ENCODE data around the gene SOD1. TPM values are rescaled to one million over a fixed set of nuclear protein-coding genes. Genes with fewer than 3 reads are reported as not detected.
A peak's percentile ranks its signal among the peaks of the same experiment; 100 is the strongest.

SOD1 gene
- total RNA-seq, 1 donor: 207 TPM

- Histone ChIP-seq H3K36me3 (ENCODE audit: insufficient read depth, low read length) (peaks cover 67% of the 10 kb centered on the region), H3K27ac (ENCODE audit: low read depth, low read length) (no peak overlapping the region), H2AFZ (ENCODE audit: low read length) (no peak overlapping the region), H3K4me2 (ENCODE audit: insufficient read depth, low read length) (no peak overlapping the region), H3K9me3 (ENCODE audit: low read depth, low read length) (no peaks in the 10 kb centered on the region), H3K4me3 (ENCODE audit: insufficient read depth, low read length) (no peak overlapping the region), H4K20me1 (ENCODE audit: insufficient read depth, low read length) (peaks cover 13% of the 10 kb centered on the region), H3K79me2 (ENCODE audit: insufficient read depth, low read length) (peaks cover 50% of the 10 kb centered on the region), H3K27me3 (ENCODE audit: insufficient read depth, low read length) (no peaks in the 10 kb centered on the region), H3K4me1 (ENCODE audit: insufficient read depth, low read length) (peaks cover 26% of the 10 kb centered on the region)
- DNase-seq (ENCODE audit: insufficient read length, low spot score, missing footprints): no peak
- TF ChIP-seq CTCF (IDR thresholded peaks at IDR 0.05; ENCODE audit: extremely low read depth, low read depth, low read length): no peak
Observed at GRCh38 chr21:31666445-31667010, 7.0 kb downstream of the SOD1 start.

GRCh38 chr21:31667132-31667531, 7.6 kb downstream of the SOD1 start:
- no peak for TF ChIP-seq CTCF (IDR thresholded peaks at IDR 0.05; ENCODE audit: extremely low read depth, low read depth, low read length)
- peaks cover 44% of the 10 kb centered on the region for H3K79me2 ChIP-seq (ENCODE audit: insufficient read depth, low read length)
- no peak overlapping the region for H3K4me2 ChIP-seq (ENCODE audit: insufficient read depth, low read length)
- peaks cover 24% of the 10 kb centered on the region for H3K4me1 ChIP-seq (ENCODE audit: insufficient read depth, low read length)
- H2AFZ ChIP-seq (ENCODE audit: low read length): no peak overlapping the region
- no peak overlapping the region for H3K4me3 ChIP-seq (ENCODE audit: insufficient read depth, low read length)
- no peaks in the 10 kb centered on the region for H3K27me3 ChIP-seq (ENCODE audit: insufficient read depth, low read length)
- no peak for DNase-seq (ENCODE audit: insufficient read length, low spot score, missing footprints)
- peaks cover 7% of the 10 kb centered on the region for H4K20me1 ChIP-seq (ENCODE audit: insufficient read depth, low read length)
- H3K27ac ChIP-seq (ENCODE audit: low read depth, low read length): peak overlapping the region; percentile 47
- H3K36me3 ChIP-seq (ENCODE audit: insufficient read depth, low read length): peaks cover 62% of the 10 kb centered on the region
- no peaks in the 10 kb centered on the region for H3K9me3 ChIP-seq (ENCODE audit: low read depth, low read length)

- peak overlapping the region; percentile 42 for H3K4me2 ChIP-seq (ENCODE audit: insufficient read depth, low read length)
- no peaks in the 10 kb centered on the region for H3K27me3 ChIP-seq (ENCODE audit: insufficient read depth, low read length)
- TF ChIP-seq CTCF (IDR thresholded peaks at IDR 0.05; ENCODE audit: extremely low read depth, low read depth, low read length): no peak
- H4K20me1 ChIP-seq (ENCODE audit: insufficient read depth, low read length): peaks cover 6% of the 10 kb centered on the region
- peaks cover 39% of the 10 kb centered on the region for H3K79me2 ChIP-seq (ENCODE audit: insufficient read depth, low read length)
- DNase-seq (ENCODE audit: insufficient read length, low spot score, missing footprints): no peak
- no peak overlapping the region for H2AFZ ChIP-seq (ENCODE audit: low read length)
- peaks cover 59% of the 10 kb centered on the region for H3K36me3 ChIP-seq (ENCODE audit: insufficient read depth, low read length)
- H3K27ac ChIP-seq (ENCODE audit: low read depth, low read length): peak overlapping the region; percentile 47
- H3K4me3 ChIP-seq (ENCODE audit: insufficient read depth, low read length): no peak overlapping the region
- H3K4me1 ChIP-seq (ENCODE audit: insufficient read depth, low read length): peaks cover 24% of the 10 kb centered on the region
- no peaks in the 10 kb centered on the region for H3K9me3 ChIP-seq (ENCODE audit: low read depth, low read length)
Observed at GRCh38 chr21:31667639-31668038, 8.1 kb downstream of the SOD1 start.

- Histone ChIP-seq H2AFZ (ENCODE audit: low read length) (no peak overlapping the region), H3K79me2 (ENCODE audit: insufficient read depth, low read length) (peaks cover 28% of the 10 kb centered on the region), H3K36me3 (ENCODE audit: insufficient read depth, low read length) (peaks cover 59% of the 10 kb centered on the region), H3K27me3 (ENCODE audit: insufficient read depth, low read length) (no peaks in the 10 kb centered on the region), H3K27ac (ENCODE audit: low read depth, low read length) (peak overlapping the region; percentile 47), H3K9me3 (ENCODE audit: low read depth, low read length) (no peaks in the 10 kb centered on the region), H3K4me2 (ENCODE audit: insufficient read depth, low read length) (no peak overlapping the region), H3K4me3 (ENCODE audit: insufficient read depth, low read length) (no peak overlapping the region), H4K20me1 (ENCODE audit: insufficient read depth, low read length) (peaks cover 6% of the 10 kb centered on the region), H3K4me1 (ENCODE audit: insufficient read depth, low read length) (peaks cover 24% of the 10 kb centered on the region)
- no peak for TF ChIP-seq CTCF (IDR thresholded peaks at IDR 0.05; ENCODE audit: extremely low read depth, low read depth, low read length)
- DNase-seq (ENCODE audit: insufficient read length, low spot score, missing footprints): no peak
Observed at GRCh38 chr21:31668651-31669491, 9.4 kb downstream of the SOD1 start.

All from osteoblast (primary cell).